Activated naive CD4-positive, alpha-beta T cell treated with anti-CD3 and anti-CD28 coated beads, Interleukin-2, amount 10 ng/mL, durations not matched to agents 7 days and 5 days (primary cell): Measurements from ENCODE around the gene PRSS27.

Experiments used
- CTCF ChIA-PET: fragments of 350-600 bp; sonication (Branson Sonifier 250); formaldehyde crosslinking; loops from one replicate; lab custom pipeline; 2021; ENCODE audit warnings: antibody characterized with exemption; lab: Charles Lee
- DNase-seq: peaks from one replicate; pipeline ENCODE4 v3.0.0-alpha.2; 2020
- H3K27ac Mint-ChIP-seq: one replicate; pipeline ENCODE4 v1.8.0; 2021; ENCODE audit warnings: mild to moderate bottlenecking, moderate library complexity, mixed read lengths
- H3K27me3 Mint-ChIP-seq: one replicate; pipeline ENCODE4 v1.8.0; 2021; ENCODE audit warnings: mild to moderate bottlenecking, mixed read lengths
- H3K36me3 Mint-ChIP-seq: one replicate; pipeline ENCODE4 v1.8.0; 2021; ENCODE audit warnings: mixed read lengths
- H3K4me1 Mint-ChIP-seq: one replicate; pipeline ENCODE4 v1.8.0; 2021; ENCODE audit warnings: mixed read lengths
- H3K4me3 Mint-ChIP-seq: one replicate; pipeline ENCODE4 v1.8.0; 2021; ENCODE audit warnings: mild to moderate bottlenecking, moderate library complexity, mixed read lengths
- H3K9me3 Mint-ChIP-seq: one replicate; pipeline ENCODE4 v1.8.0; 2021; ENCODE audit warnings: mixed read lengths

The PRSS27 gene

DNA sequence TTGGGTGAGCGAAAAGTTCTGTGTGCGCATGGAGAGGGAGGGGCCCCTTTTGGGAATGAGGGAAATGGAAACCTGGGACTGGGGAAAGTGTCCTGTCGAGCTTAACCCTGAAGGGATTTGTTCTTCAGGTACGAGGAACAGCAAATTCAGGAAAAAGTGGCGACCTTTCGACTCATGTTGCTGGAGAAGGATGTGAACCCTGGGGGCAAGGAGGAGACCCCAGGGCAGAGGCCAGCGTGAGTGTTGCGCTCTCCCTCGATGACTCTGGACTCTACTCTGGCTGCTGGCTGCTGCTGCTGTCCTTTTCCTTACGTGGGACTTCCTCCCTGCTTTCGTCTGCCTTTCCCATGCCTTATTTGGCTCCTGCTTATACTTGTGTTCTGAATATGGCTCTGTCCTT is 37.3 kb upstream of the PRSS27 start:
- Mint-ChIP-seq H3K4me3 (no peak overlapping the region), H3K27me3 (peaks cover 2% of the 10 kb centered on the region)
- CTCF ChIA-PET, result no interaction called here

DNA sequence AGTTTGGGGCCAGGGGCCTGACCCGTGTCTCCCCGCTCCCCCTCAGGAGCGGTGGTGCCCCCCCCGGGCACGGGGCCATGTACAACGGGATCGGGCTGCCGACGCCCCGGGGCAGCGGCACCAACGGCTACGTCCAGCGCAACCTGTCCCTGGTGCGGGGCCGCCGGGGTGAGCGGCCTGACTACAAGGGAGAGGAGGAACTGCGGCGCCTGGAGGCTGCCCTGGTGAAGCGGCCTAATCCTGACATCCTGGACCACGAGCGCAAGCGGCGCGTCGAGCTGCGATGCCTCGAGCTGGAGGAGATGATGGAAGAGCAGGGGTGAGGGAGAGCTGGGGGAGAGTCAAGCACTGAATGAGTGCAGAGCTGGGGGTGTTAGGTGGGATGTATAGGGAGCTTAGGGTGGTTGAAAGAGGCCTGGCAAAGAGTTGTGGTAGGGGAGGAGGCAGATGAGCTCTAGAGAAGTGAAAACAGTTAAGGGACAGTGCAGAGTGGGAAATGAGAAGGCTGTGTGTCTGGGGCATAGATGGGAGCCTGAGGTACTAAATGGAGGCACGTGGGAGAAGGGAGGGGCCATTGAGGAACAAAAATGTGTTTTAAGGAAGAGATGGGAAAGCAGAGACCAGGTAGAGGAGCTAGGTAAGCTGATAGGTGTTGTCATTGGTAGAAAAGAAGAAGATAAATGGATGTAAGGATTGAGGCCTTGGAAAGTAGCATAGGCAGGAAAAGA is 36.4 kb upstream of the PRSS27 start:
- H3K36me3 Mint-ChIP-seq, result peaks cover 77% of the 10 kb centered on the region
- CTCF ChIA-PET, result interaction anchor here (0.7 kb wide), 1 partner anchor 30 kb away, joined by 3 read pairs; no protein-coding TSS in a partner anchor
- H3K4me3 Mint-ChIP-seq, result no peak overlapping the region
- H3K4me1 Mint-ChIP-seq, result peaks cover 51% of the 10 kb centered on the region
- H3K27me3 Mint-ChIP-seq, result peaks cover 5% of the 10 kb centered on the region
- no peak for DNase-seq
- H3K9me3 Mint-ChIP-seq, result no peaks in the 10 kb centered on the region
- no peak overlapping the region for H3K27ac Mint-ChIP-seq

More for the DNA sequence above, 37.3 kb upstream of the PRSS27 start:
- Mint-ChIP-seq H3K4me1 (peaks cover 44% of the 10 kb centered on the region), H3K36me3 (peaks cover 86% of the 10 kb centered on the region), H3K9me3 (no peaks in the 10 kb centered on the region), H3K27ac (peak overlapping the region; percentile 38)
- DNase-seq, result no peak

DNA sequence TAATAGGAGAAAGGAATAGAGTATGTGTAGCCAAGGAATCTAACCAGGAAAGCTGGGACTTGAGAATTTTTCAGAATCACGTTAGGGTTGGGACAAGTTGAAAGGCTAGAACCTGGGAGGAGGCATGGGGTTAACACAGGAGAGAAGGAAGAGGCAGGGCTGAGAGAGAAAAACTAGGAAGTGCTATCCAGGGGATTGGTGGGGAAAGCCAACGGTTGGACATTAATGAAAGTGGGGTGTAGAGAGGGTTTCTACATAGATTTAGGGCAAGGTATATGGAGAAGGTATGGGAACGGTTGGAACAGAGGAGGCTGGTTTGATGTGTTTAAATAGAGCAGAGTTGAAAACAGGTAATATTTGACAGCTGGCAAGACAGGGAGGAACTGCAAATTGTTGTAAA is 35.1 kb upstream of the PRSS27 start:
- peaks cover 62% of the 10 kb centered on the region for H3K4me1 Mint-ChIP-seq
- no peak for DNase-seq
- peak overlapping the region; percentile 79 for H3K4me3 Mint-ChIP-seq
- no peaks in the 10 kb centered on the region for H3K9me3 Mint-ChIP-seq
- peaks cover 5% of the 10 kb centered on the region for H3K27me3 Mint-ChIP-seq
- H3K36me3 Mint-ChIP-seq, result peaks cover 74% of the 10 kb centered on the region
- CTCF ChIA-PET, result no interaction called here
- H3K27ac Mint-ChIP-seq, result no peak overlapping the region

DNA sequence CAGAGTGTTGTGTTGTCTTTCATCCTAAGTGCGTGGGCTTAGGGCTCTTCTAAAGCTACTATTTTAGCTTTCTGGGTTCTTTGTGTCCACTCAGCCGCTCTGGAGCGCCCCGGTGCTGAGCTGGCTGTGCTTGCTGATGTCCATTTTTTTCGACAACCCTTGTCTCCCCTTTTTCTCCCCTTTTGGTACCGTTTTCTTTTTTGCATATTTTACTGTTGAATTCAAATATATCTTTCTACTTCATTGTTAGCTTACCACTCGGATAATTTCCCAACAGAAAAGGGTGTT is 33.7 kb upstream of the PRSS27 start:
- Mint-ChIP-seq H3K36me3 (peaks cover 64% of the 10 kb centered on the region), H3K4me1 (peaks cover 65% of the 10 kb centered on the region), H3K27me3 (peaks cover 5% of the 10 kb centered on the region), H3K9me3 (no peaks in the 10 kb centered on the region), H3K4me3 (peak overlapping the region; percentile 79), H3K27ac (peak overlapping the region; percentile 96)
- CTCF ChIA-PET, result interaction anchor here (1.1 to 1.3 kb wide), 2 partner anchors 10 to 24 kb away, joined by 3 to 8 read pairs; no protein-coding TSS in a partner anchor
- DNase-seq, result no peak

DNA sequence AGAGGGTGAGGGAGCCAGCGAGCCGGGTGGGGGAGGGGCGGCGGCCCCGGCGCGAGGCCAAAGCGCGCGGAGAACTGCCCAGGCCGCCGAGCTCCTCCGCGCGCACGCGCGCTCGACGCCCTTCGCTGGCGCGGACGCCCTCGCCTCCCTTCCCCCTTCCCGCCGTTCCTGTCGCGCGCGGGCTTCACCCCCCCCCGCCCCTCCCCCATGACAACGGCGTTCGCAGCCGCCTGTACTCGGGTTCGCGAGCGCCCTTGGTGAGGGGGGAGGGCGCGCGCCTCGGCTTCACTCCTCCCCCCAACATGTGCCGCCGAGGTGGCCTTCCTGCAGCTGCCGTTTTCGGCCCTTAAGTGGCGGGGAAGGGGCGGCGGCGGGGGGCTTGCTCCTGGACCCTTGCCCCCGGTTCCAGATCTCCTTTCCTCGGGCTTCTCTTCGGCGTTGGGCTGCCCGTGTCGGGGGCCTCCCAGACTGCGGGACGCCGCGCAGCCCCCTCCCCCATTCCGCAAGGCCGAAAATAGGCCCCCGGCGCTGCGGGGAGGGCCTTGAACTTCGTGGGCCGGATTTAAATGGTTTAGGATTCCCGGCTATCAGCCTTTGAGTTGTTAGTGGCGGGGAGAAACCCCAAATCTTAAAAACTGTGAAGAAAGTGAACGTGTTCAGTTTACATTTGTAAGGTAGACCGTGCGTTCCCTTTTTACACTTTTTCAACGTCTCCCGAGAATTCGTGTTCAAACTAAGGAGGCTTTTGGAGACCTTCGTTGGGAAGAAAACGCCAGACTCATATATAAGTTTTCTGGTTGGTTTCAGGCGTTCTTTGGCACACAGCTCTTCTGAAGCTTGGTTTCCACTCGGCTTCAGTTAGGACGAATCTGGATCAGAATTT is 33.1 kb upstream of the PRSS27 start:
- DNase-seq, result peak; percentile 73
- Mint-ChIP-seq H3K36me3 (peaks cover 58% of the 10 kb centered on the region), H3K9me3 (no peaks in the 10 kb centered on the region), H3K27me3 (peaks cover 5% of the 10 kb centered on the region), H3K4me3 (peak overlapping the region; percentile 92), H3K4me1 (peaks cover 64% of the 10 kb centered on the region), H3K27ac (peak overlapping the region; percentile 99)
- CTCF ChIA-PET, result interaction anchor here (1.1 to 1.3 kb wide), 2 partner anchors 10 to 25 kb away, joined by 3 to 8 read pairs; no protein-coding TSS in a partner anchor

DNA sequence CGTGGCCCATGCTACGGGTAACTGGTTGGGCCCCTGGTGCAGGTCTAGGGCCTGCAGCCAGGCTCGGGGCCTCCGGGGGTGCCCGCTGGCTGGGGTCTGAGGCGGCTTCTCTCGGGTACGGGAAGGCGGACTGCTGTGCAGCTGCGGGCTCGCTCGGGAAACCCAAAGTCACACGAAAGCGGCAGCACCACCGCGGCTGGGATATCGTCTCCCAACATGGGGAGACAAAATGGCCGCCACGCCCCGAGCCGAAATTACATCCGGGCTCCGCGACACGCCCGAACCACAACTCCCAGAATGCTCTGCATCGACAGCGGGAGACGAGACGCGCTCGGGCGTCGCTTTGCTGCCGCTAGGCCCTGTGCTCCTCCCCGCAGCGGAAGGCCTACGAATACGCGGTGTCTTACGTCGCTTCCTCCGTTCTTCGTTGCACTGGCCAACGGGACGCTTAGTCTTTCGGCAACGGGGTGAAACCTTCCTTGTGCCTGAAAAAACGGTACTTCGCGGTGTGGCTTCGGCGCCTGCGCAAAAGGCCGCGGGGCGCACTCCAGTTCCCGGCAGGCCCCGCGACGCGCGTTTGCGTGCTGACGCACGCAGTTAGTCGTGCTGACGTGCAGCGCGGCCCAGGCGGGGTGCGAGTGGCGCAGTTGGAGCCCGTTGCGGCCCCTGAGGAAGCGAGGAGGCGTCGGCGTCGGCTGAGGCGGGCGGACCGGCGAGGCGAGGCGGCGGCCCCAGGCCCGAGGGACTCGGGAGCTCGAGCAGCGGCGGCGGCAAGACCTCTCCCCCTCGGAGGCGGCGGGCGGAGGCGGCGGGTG is 32.2 kb upstream of the PRSS27 start, which contains the start of gene SRRM2:
TSS of gene SRRM2 (plus strand) at position 604 of the 815 bp plus-strand sequence. CDS start 3,727 bp downstream, outside the sequence.
- CTCF ChIA-PET, result interaction anchor here (0.6 kb wide), 1 partner anchor 28 kb away, joined by 3 read pairs; no protein-coding TSS in a partner anchor
- Mint-ChIP-seq H3K4me1 (peaks cover 61% of the 10 kb centered on the region), H3K27me3 (peaks cover 5% of the 10 kb centered on the region), H3K9me3 (no peaks in the 10 kb centered on the region), H3K27ac (peak within 1 kb of the TSS; percentile 99), H3K36me3 (peaks cover 50% of the 10 kb centered on the region), H3K4me3 (peak within 1 kb of the TSS; percentile 92)
- peak; percentile 97 for DNase-seq

DNA sequence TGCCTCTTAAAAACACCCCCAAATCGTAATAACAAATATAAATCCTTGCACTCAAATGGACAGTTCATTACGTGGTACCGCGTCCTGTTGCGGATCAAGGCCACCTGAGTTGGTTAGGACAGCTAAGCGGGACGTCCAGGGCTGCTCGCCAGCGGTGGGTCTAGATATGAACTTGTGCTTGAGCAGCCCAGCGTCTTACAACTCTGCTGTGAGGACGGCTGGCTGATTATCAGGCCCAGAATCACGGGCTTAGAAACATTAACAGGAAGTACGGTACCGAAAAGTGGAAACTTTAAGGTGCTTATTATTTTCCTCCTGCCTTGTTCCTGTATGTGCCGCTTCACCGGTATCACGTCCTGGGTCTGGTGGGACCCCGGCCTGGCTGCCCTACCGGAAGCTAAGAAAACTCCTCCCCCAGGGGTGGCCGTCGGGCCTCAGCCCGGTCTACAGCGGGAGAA is 31.6 kb upstream of the PRSS27 start:
- Mint-ChIP-seq H3K36me3 (peaks cover 44% of the 10 kb centered on the region), H3K9me3 (no peaks in the 10 kb centered on the region), H3K27ac (peak overlapping the region; percentile 99), H3K4me1 (peaks cover 55% of the 10 kb centered on the region), H3K4me3 (peak overlapping the region; percentile 92), H3K27me3 (peaks cover 5% of the 10 kb centered on the region)
- no peak for DNase-seq
- CTCF ChIA-PET, result interaction anchor here (0.6 kb wide), 1 partner anchor 28 kb away, joined by 3 read pairs; no protein-coding TSS in a partner anchor

DNA sequence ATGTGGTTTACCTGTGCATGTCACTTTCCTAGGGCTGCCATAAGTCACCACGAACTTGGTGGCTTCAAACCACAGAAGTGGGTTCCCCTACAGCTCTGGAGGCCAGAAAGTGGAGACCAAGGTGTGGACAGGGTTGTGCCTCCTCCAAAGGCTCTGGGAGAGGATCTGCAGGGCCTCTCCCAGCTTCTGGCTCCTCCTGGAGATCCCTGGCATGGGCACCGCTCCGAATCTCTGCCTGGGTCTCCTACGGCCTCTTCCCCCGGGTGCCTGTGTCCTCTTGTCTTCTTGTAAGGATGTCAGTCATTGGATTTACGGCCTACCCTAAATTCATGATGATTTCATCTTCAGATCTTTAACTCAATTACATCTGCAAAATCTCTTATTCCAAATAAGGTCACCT is 29.9 kb upstream of the PRSS27 start:
- DNase-seq, result no peak
- Mint-ChIP-seq H3K4me3 (no peak overlapping the region), H3K9me3 (no peaks in the 10 kb centered on the region), H3K27me3 (peaks cover 17% of the 10 kb centered on the region), H3K36me3 (peaks cover 30% of the 10 kb centered on the region), H3K4me1 (peaks cover 41% of the 10 kb centered on the region), H3K27ac (peak overlapping the region; percentile 99)
- CTCF ChIA-PET, result no interaction called here

DNA sequence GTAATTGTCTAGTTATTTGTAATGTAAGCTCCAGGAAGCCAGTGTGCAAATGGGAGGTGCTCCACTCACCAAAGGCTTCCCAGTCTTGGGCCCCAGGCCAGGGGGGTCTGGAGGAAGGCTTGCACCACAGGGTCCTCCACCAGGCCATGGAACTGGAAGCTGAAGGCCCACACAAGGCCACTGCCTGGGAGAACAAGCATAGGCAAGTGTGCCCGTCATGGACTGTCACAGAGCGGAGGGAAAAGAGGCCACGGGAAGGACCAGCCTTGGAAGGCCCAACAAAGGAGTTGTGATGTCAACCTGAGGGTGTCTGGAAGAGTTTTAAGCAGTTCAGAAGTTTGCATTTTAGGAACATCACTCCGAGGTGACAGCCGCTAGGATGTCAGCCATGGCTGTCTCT is 29.5 kb upstream of the PRSS27 start:
- no peak for DNase-seq
- Mint-ChIP-seq H3K27me3 (peaks cover 21% of the 10 kb centered on the region), H3K4me1 (peaks cover 36% of the 10 kb centered on the region), H3K36me3 (peaks cover 25% of the 10 kb centered on the region), H3K9me3 (no peaks in the 10 kb centered on the region), H3K27ac (no peak overlapping the region), H3K4me3 (no peak overlapping the region)
- CTCF ChIA-PET, result no interaction called here

DNA sequence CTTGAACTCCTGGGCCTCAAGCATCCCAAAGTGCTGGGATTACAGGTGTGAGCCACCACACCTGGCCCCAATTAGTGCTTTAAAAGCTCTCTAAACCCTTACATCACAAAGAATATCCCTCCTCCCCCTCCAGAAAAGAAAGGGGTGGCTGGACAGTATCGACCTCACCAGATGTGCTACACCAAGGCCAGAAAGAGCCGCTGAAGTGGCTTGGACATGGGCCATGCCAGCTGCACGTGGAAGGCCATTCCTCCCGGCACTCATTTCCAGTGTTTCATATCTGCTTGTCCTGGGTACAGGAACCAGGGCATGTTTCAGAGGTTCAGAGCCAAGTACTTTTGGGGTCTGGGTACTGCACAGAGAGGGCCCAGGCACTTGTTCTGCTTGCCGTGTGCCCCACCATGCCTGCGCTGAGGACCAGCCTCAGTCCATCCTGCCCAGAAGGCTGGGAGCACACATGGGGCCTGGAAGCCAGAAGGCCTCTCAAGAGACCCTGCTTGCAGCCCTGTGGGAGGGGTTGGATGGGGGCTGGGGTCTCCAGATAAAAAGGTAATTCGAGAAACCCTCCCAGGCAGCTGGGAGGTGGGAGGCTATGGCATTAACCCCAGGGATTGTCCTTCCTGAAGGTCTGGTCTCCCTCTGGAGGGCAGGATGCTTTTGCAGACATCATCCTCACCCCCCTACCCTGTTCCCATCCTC is 28.9 kb upstream of the PRSS27 start:
- no peak for DNase-seq
- Mint-ChIP-seq H3K36me3 (peaks cover 20% of the 10 kb centered on the region), H3K27ac (no peak overlapping the region), H3K4me3 (no peak overlapping the region), H3K27me3 (peaks cover 25% of the 10 kb centered on the region), H3K4me1 (peaks cover 31% of the 10 kb centered on the region), H3K9me3 (no peaks in the 10 kb centered on the region)
- CTCF ChIA-PET, result no interaction called here

DNA sequence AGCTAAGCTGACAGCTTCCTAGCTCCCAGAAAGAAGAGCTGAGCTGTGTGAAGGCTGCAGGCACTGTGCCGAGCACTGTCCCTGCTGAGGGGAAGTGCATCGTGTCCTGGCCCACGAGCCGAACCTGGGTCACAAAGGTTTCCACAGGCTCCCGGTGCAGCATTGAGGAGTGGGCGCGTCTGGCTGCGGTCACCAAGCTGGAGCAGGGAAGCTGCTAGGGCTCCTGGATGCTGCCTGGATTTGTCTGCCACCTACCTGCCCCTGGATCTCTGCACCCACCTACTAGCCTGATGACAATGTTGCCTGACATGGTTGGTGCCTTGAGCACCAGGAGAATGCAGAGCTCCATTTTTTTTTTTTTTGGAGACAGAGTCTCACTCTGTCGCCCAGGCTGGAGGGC is 25.9 kb upstream of the PRSS27 start:
- peaks cover 17% of the 10 kb centered on the region for H3K4me1 Mint-ChIP-seq
- CTCF ChIA-PET, result no interaction called here
- H3K36me3 Mint-ChIP-seq, result peaks cover 8% of the 10 kb centered on the region
- H3K27me3 Mint-ChIP-seq, result peaks cover 23% of the 10 kb centered on the region
- H3K9me3 Mint-ChIP-seq, result no peaks in the 10 kb centered on the region
- no peak overlapping the region for H3K27ac Mint-ChIP-seq
- no peak overlapping the region for H3K4me3 Mint-ChIP-seq
- no peak for DNase-seq

DNA sequence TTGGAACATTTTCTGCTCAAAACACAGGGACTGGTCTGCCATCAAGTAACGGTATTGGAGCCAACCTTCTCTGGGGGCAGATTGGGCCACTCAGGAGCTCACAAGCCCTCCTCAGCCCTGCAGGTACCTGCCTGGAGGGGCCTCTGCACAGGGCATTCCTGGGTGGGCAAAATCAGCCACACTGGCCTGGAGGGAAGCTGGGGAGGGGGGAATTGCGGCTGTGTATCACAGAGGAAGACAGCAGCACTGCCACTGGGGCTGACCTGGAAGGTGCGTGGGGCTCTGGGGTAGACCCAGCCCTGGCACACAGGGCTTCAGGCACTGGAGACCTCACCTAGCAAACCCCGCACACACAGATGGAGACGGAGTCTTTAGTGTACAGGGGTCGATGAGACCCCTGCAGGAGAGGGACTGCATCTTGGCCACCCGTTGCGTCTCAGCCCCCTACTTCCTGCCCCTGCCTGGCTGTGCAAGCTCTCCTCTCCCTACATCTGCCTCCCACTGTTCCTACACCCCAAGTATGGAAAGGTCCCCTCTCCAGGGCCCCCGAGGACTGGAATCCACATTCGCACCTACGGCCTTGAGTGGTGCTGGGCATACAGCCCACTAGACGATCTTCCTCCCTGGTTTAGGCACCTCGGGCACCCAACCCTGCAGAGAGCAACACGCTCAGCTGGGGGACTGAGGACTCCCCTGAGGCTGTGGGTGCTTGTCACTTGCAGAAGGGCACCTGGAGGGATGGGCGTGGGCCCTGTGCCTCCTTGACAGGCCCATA is 25.3 kb upstream of the PRSS27 start:
- DNase-seq, result no peak
- H3K27me3 Mint-ChIP-seq, result peaks cover 30% of the 10 kb centered on the region
- no peak overlapping the region for H3K4me3 Mint-ChIP-seq
- H3K4me1 Mint-ChIP-seq, result peaks cover 14% of the 10 kb centered on the region
- CTCF ChIA-PET, result no interaction called here
- no peaks in the 10 kb centered on the region for H3K9me3 Mint-ChIP-seq
- H3K27ac Mint-ChIP-seq, result no peak overlapping the region
- H3K36me3 Mint-ChIP-seq, result peaks cover 4% of the 10 kb centered on the region

DNA sequence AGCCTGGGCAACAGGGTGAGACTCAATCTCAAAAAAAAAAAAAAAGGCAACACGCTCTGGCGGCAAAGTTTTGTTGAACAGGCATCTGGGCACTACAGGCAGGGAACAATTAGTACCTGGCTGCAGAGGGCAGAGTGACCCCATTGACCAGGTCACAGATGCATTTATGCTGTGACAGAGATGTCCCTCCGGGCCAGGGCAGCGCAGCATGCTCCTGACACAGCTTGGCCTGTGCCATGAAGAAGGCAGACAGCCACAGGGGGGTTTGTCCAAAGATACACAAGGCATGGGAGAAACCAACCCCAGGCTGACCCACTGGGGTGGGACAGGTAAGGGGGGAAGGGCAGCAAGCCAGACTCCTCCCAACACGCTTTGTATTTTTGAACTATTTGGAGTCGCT is 24.7 kb upstream of the PRSS27 start:
- no peak for DNase-seq
- H3K4me3 Mint-ChIP-seq, result no peak overlapping the region
- no peak overlapping the region for H3K27ac Mint-ChIP-seq
- peaks cover 1% of the 10 kb centered on the region for H3K36me3 Mint-ChIP-seq
- CTCF ChIA-PET, result no interaction called here
- H3K9me3 Mint-ChIP-seq, result no peaks in the 10 kb centered on the region
- peaks cover 30% of the 10 kb centered on the region for H3K27me3 Mint-ChIP-seq
- H3K4me1 Mint-ChIP-seq, result peaks cover 10% of the 10 kb centered on the region
